ENCODE results near the gene RLN1. TPM values are rescaled to one million over a fixed set of nuclear protein-coding genes. Genes with fewer than 3 reads are reported as not detected.
"Not testable (repeated sequence)": the region's sequence is repeated elsewhere in the genome, so short reads cannot be mapped to it uniquely, and the experiment has no call there.

RLN1 gene
- polyA plus RNA-seq (2013, experiment 1 of 2): 1.1 TPM
- polyA plus RNA-seq (2013, experiment 2 of 2): 1.3 TPM

DNA sequence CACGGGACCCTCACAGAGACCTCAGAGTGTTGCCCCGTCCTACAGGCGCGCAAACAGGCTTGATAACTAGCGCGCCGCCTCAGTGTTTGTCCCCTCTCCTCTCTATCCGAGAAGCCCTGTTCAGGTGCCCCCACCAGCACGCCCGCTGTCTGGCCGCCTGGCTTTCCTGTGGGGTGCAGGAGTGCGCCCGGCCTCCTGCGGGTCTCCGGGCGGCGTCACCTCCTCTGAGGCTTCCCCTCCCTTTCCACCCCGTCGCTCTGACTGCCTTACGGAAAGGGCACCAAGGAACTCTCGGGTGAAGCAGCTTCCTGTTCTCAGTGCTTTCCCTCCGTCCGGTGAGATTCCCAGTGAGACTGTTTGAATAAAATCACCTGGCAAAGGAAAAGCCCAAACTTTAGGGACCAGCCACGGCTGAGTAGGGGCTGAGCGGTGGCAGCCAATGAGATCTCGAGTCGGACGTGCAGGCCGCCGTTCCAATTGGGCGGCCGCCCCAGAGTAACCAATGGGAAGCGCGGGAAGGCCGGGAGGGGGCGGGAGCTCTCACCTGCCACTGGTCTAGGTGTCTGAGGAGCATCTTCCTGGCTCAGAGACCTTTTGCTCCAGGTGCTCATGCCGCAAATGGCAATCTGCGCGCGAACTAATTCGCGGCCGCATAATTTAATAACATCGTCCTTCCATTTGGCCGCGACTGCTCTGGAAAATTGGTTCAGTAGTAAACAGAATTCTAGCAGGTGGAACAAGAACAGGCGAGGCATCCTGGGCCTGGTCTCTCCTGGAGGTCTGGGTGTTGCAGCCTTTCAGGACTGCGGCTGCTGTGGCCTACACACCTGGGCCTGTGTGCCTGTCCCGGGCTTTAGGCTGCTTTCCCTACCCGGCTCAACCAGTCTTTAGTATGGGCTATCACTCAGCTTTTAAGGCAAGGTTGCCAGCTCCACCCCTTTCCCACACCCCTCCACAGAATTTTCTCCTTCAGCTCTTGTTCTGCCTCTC is at the start of gene RLN1:
RLN1 (minus strand) TSS at position 885 of the 990 bp plus-strand sequence; CDS start at position 755, 130 bp downstream.
- H3K9me3 ChIP-seq (replicated peaks in 1 of 2; ENCODE audit: control insufficient read depth in 2 of 2, insufficient read depth in 1 of 2, low read depth in 1 of 2, low read length in 2 of 2); H3K4ac ChIP-seq (ENCODE audit: low read length); H3K27ac ChIP-seq (replicated peaks; ENCODE audit: low read length); H2BK15ac ChIP-seq (ENCODE audit: low read length); H2BK12ac ChIP-seq (ENCODE audit: low read length); H3K18ac ChIP-seq (ENCODE audit: low read length); H2BK120ac ChIP-seq (ENCODE audit: low read depth, low read length); H2AK5ac ChIP-seq (ENCODE audit: low read depth, low read length); H3K36me3 ChIP-seq (replicated peaks in 1 of 2; ENCODE audit: control insufficient read depth in 2 of 2, insufficient read depth in 2 of 2, low read length in 2 of 2); DNase-seq (ENCODE audit: low spot score); H4K91ac ChIP-seq (ENCODE audit: low read depth, low read length, poor library complexity); H3K9ac ChIP-seq (ENCODE audit: low read depth, low read length, poor library complexity); H4K8ac ChIP-seq (ENCODE audit: low read depth, low read length); H3K4me1 ChIP-seq (ENCODE audit: control insufficient read depth in 2 of 2, insufficient read depth in 1 of 2, low read depth in 1 of 2, low read length in 2 of 2); H2BK5ac ChIP-seq (ENCODE audit: low read length); H3K14ac ChIP-seq (ENCODE audit: low read length); H3K27me3 ChIP-seq (ENCODE audit: control insufficient read depth in 3 of 3, insufficient read depth in 3 of 3, low read depth in 1 of 3, low read length in 3 of 3); H3K4me3 ChIP-seq (ENCODE audit: low read length in 2 of 2); H3K23ac ChIP-seq (ENCODE audit: low read depth, low read length, poor library complexity); H3K79me1 ChIP-seq (ENCODE audit: low read depth, low read length): not testable (repeated sequence)
- H2AFZ ChIP-seq (ENCODE audit: low read length): peak within 1 kb of the TSS; percentile 73
- H3K4me2 ChIP-seq (ENCODE audit: insufficient read depth, low read length, poor library complexity, severe bottlenecking): peak within 1 kb of the TSS; percentile 32
- WGBS, 2 donors (ENCODE audit: extremely low coverage in 2 of 2, insufficient read length in 2 of 2, insufficient replicate concordance in 1 of 2): no CpG with 5 or more reads among the region's 50 CpGs

GRCh38 chr9:5389109-5389732 is 49.5 kb upstream of the RLN1 start:
- Histone ChIP-seq H3K4me3 (ENCODE audit: low read length in 2 of 2) (no peak overlapping the region), H3K4ac (ENCODE audit: low read length) (no peak overlapping the region), H4K91ac (ENCODE audit: low read depth, low read length, poor library complexity) (no peak overlapping the region), H3K4me2 (ENCODE audit: insufficient read depth, low read length, poor library complexity, severe bottlenecking) (no peak overlapping the region), H4K8ac (ENCODE audit: low read depth, low read length) (no peak overlapping the region), H3K79me1 (ENCODE audit: low read depth, low read length) (no peaks in the 10 kb centered on the region), H2BK15ac (ENCODE audit: low read length) (no peak overlapping the region), H3K9ac (ENCODE audit: low read depth, low read length, poor library complexity) (no peak overlapping the region), H3K14ac (ENCODE audit: low read length) (no peak overlapping the region), H3K27me3 (ENCODE audit: control insufficient read depth in 3 of 3, insufficient read depth in 3 of 3, low read depth in 1 of 3, low read length in 3 of 3) (no peaks in the 10 kb centered on the region), H3K18ac (ENCODE audit: low read length) (no peak overlapping the region), H2BK120ac (ENCODE audit: low read depth, low read length) (no peak overlapping the region), H3K23ac (ENCODE audit: low read depth, low read length, poor library complexity) (no peak overlapping the region), H2BK12ac (ENCODE audit: low read length) (no peak overlapping the region), H2BK5ac (ENCODE audit: low read length) (no peak overlapping the region), H3K36me3 (replicated peaks in 1 of 2; ENCODE audit: control insufficient read depth in 2 of 2, insufficient read depth in 2 of 2, low read length in 2 of 2) (no peaks in the 10 kb centered on the region), H3K4me1 (ENCODE audit: control insufficient read depth in 2 of 2, insufficient read depth in 1 of 2, low read depth in 1 of 2, low read length in 2 of 2) (peaks cover 0 to 13% of the 10 kb centered on the region in 2 donors), H3K27ac (replicated peaks; ENCODE audit: low read length) (no peak overlapping the region), H2AK5ac (ENCODE audit: low read depth, low read length) (no peak overlapping the region), H3K9me3 (replicated peaks in 1 of 2; ENCODE audit: control insufficient read depth in 2 of 2, insufficient read depth in 1 of 2, low read depth in 1 of 2, low read length in 2 of 2) (no peaks in the 10 kb centered on the region), H2AFZ (ENCODE audit: low read length) (no peak overlapping the region)
- WGBS, 2 donors (ENCODE audit: extremely low coverage in 2 of 2, insufficient read length in 2 of 2, insufficient replicate concordance in 1 of 2): no CpG with 5 or more reads among the region's 3 CpGs
- no peak for DNase-seq (ENCODE audit: low spot score)

DNA sequence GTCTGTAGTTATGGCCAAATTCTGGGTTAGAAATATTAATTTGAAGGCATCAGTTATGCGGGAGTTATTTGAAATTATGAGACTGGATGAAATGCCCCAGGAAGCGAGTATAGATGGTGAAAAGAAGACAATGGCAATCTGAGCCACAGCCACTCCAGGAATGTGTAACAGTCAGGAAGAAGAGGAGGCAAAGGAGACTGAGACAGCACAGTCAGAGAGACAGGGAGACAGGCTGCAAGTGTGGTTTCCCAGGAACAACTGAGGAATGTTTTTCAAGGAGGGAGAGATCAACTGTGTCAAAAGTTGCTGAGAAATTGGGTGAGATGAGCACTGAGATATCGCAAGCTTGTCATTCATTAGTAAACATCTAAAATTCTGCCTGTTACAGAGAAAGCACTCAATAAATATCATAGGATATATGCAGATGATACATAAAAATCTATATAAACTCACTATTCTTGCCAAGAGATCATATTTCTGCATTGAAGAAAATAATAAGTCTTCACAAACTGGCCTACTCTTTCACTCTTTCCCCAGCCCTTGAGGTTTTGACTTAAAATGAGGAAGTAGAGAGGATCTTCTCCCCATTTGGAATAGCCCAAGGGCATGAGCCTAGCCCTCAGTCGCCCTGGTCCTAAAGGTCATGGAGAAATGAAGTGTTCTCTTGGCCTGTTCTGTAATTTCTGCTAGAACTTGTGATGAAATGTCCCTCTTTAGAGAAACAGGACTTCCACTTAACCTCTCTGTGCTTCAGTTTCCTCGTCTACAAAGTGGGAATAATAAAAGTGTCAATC is 48.5 kb upstream of the RLN1 start:
- Histone ChIP-seq H3K14ac (ENCODE audit: low read length) (no peak overlapping the region), H4K91ac (ENCODE audit: low read depth, low read length, poor library complexity) (no peak overlapping the region), H3K18ac (ENCODE audit: low read length) (no peak overlapping the region), H3K9ac (ENCODE audit: low read depth, low read length, poor library complexity) (no peak overlapping the region), H3K27me3 (ENCODE audit: control insufficient read depth in 3 of 3, insufficient read depth in 3 of 3, low read depth in 1 of 3, low read length in 3 of 3) (no peaks in the 10 kb centered on the region), H3K4me1 (ENCODE audit: control insufficient read depth in 2 of 2, insufficient read depth in 1 of 2, low read depth in 1 of 2, low read length in 2 of 2) (peaks cover 0 to 13% of the 10 kb centered on the region in 2 donors), H3K9me3 (replicated peaks in 1 of 2; ENCODE audit: control insufficient read depth in 2 of 2, insufficient read depth in 1 of 2, low read depth in 1 of 2, low read length in 2 of 2) (no peaks in the 10 kb centered on the region), H2AFZ (ENCODE audit: low read length) (no peak overlapping the region), H2BK5ac (ENCODE audit: low read length) (no peak overlapping the region), H3K27ac (replicated peaks; ENCODE audit: low read length) (no peak overlapping the region), H2BK120ac (ENCODE audit: low read depth, low read length) (no peak overlapping the region), H2BK15ac (ENCODE audit: low read length) (no peak overlapping the region), H3K4ac (ENCODE audit: low read length) (no peak overlapping the region), H3K36me3 (replicated peaks in 1 of 2; ENCODE audit: control insufficient read depth in 2 of 2, insufficient read depth in 2 of 2, low read length in 2 of 2) (no peaks in the 10 kb centered on the region), H2AK5ac (ENCODE audit: low read depth, low read length) (no peak overlapping the region), H3K79me1 (ENCODE audit: low read depth, low read length) (no peaks in the 10 kb centered on the region), H3K4me3 (ENCODE audit: low read length in 2 of 2) (no peak overlapping the region), H2BK12ac (ENCODE audit: low read length) (no peak overlapping the region), H3K23ac (ENCODE audit: low read depth, low read length, poor library complexity) (no peak overlapping the region), H4K8ac (ENCODE audit: low read depth, low read length) (no peak overlapping the region), H3K4me2 (ENCODE audit: insufficient read depth, low read length, poor library complexity, severe bottlenecking) (no peak overlapping the region)
- WGBS, 2 donors (ENCODE audit: extremely low coverage in 2 of 2, insufficient read length in 2 of 2, insufficient replicate concordance in 1 of 2): no CpG with 5 or more reads among the region's 5 CpGs
- no peak for DNase-seq (ENCODE audit: low spot score)

Measured in neuronal stem cell (in vitro differentiated cells).